ENCODE results near the gene BRD7.

The BRD7 gene

DNA sequence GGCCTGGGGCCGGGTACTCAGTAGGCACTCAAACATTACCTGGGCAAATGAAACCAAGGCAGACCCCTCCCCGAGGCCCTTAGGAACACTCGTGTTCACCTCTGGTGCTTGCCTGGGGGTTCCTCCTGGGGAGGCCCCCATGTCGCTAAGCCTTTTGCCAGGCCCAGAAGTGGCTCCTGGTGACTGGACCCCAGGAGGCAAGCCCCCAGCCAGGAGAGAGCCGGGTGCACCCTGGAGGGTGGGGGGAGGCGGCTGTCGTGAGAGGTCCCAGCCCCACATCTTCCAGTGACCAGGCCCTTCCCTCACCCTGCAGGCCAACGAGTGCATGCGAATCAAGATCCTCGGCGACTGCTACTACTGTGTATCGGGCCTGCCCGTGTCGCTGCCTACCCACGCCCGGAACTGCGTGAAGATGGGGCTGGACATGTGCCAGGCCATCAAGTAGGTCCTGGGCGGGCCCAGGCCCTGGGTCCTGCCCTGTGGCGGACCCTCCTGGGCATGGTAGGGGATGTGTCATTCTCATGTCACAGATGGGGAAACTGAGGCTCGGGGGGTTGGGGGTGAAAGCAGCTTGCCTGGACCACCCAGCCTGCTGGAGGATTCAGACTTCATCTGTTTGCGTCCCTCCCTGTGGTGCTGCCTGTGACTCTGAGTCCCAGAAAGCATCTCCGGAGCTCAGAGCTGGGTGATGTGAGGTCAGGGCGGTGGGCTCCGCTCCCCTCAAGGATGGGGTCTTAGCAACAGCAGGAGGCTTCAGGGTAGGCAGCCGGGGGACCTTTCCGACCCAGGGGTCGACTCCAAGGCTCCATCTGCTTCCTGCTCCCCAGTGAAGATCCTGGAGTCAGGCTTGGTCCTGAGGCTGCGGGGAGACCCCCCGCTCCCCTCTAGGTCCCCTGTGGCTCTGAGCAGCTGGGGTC, 69.9 kb downstream of the BRD7 start:
- no peak for DNase-seq (ENCODE audit: low read depth)
- no peak overlapping the region for H3K4me3 ChIP-seq (ENCODE audit: low read depth, low read length)
- in situ Hi-C loops (cut with HindIII; ENCODE audit: low sequenced_read_pairs): no loop called here
- TF ChIP-seq, protein P1, sequence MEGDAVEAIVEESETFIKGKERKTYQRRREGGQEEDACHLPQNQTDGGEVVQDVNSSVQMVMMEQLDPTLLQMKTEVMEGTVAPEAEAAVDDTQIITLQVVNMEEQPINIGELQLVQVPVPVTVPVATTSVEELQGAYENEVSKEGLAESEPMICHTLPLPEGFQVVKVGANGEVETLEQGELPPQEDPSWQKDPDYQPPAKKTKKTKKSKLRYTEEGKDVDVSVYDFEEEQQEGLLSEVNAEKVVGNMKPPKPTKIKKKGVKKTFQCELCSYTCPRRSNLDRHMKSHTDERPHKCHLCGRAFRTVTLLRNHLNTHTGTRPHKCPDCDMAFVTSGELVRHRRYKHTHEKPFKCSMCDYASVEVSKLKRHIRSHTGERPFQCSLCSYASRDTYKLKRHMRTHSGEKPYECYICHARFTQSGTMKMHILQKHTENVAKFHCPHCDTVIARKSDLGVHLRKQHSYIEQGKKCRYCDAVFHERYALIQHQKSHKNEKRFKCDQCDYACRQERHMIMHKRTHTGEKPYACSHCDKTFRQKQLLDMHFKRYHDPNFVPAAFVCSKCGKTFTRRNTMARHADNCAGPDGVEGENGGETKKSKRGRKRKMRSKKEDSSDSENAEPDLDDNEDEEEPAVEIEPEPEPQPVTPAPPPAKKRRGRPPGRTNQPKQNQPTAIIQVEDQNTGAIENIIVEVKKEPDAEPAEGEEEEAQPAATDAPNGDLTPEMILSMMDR (IDR thresholded peaks at IDR 0.05; ENCODE audit: low read depth, low read length, missing control alignments): no peak

DNA sequence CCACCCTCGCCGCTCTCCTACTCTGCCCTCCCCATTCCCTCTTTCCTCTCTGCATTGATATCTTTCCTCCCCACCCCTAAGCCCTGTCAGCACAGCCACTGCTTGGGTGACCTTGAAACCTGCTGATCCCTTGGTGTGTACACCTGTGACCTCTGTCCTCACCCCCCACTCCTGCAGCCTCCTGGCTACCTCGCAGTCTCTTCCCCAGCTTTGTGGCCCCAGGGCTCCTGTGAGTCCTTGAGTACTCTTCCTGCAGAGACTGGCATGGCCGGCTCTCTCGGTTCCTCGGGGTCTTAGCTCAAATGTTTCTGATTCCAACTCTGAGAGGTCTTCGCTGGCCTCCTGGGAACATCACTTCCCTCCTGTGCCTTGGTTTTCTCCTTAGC, 70.7 kb downstream of the BRD7 start:
- no peak for DNase-seq (ENCODE audit: low read depth)
- TF ChIP-seq, protein P1 (IDR thresholded peaks at IDR 0.05; ENCODE audit: low read depth, low read length, missing control alignments): no peak
- in situ Hi-C loops (cut with HindIII; ENCODE audit: low sequenced_read_pairs): no loop called here

DNA sequence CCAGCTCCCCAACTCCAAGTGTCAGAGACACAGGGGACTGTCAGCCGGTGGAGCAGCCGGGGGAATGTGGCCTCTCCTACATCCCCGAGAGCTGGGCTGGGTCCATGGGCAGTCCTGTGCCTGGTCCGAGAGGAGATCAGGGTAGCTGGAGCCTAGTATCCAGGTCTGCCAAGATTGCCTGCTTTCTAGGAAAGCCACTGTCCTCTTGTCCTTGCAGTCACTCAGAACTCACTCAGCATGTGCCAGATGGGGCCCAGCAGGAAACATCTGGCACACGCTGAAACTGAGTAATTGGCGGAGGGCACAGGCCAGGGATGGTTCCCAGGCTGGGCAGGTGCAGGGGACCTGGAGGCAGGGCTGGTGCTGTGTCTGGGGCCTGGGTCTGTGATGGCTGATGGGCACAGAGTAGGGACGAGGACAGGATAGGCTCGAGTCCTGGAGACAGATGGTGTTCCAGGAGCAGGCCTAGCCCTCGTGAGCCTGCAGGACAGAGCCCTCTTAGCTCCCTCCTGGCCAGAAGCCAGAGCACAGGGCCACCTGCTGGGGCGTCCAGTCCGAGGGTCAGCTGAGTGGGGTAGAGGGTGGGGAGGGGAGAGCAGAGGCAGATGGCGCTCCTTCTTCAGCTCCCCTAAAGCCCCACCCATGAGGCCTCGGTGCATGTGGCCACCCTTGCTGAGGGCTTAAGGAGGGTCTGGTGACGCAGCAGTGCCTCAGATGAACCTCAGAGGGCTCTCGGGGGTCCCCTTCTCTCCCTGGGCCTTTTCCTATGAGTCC, 71.3 kb downstream of the BRD7 start:
- no peak overlapping the region for H3K4me3 ChIP-seq (ENCODE audit: low read depth, low read length)
- in situ Hi-C loops (cut with HindIII; ENCODE audit: low sequenced_read_pairs): no loop called here
- TF ChIP-seq, protein P1 (IDR thresholded peaks at IDR 0.05; ENCODE audit: low read depth, low read length, missing control alignments): no peak
- DNase-seq (ENCODE audit: low read depth): no peak

More for the DNA sequence above, 70.7 kb downstream of the BRD7 start:
- H3K4me3 ChIP-seq (ENCODE audit: low read depth, low read length): no peak overlapping the region

DNA sequence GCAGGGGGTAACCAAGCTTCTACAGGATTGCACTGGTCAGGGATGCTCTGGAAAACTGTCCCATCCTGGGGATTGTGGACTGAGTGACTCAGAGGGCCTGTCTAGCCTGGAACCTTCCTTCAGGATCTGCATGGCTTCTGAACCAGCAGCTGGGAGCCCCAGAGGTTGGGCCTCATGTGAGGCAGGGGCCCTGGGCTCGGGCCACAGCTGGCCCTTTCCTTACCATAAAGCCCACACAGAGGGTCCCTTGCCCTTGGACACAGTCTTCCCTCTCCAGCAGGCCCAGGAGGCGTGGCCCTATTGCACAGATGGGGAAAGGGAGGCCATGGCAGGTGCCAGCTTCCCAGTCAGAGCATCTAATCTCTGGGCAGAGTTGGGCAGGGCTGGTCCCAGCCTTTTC, 72.0 kb downstream of the BRD7 start:
- no peak for DNase-seq (ENCODE audit: low read depth)
- no peak overlapping the region for H3K4me3 ChIP-seq (ENCODE audit: low read depth, low read length)
- in situ Hi-C loops (cut with HindIII; ENCODE audit: low sequenced_read_pairs): no loop called here
- TF ChIP-seq, protein P1 (IDR thresholded peaks at IDR 0.05; ENCODE audit: low read depth, low read length, missing control alignments): no peak

DNA sequence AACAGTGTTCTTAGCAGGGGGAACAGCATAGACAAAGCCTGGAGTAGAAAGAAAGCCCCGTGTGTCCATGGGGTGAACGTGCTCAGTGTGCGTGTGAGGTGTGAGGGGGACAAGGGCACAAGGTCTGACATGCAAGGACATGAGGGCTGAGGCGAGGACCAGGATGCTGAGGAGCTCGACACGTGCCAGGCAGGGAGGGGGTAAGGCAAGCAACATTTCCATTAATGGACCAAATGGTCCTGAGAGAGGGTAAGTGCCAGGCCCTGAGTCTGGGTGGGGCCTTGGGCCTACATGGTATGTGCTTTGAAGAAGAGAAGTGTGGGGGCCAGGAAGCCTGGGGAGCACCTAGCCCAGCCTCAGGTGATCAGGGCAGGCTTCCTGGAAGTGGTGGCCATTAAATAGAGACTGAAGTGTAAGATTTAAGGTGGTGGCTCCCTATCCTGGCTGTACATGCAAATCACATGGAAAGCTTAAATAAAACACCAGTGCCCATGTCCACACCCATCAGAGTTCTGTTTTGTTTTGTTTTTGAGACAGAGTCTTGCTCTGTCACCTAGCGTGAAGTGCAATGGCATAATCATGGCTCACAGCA, 73.2 kb downstream of the BRD7 start:
- in situ Hi-C loops (cut with HindIII; ENCODE audit: low sequenced_read_pairs): no loop called here
- DNase-seq (ENCODE audit: low read depth): no peak
- TF ChIP-seq, protein P1 (IDR thresholded peaks at IDR 0.05; ENCODE audit: low read depth, low read length, missing control alignments): no peak
- H3K4me3 ChIP-seq (ENCODE audit: low read depth, low read length): no peak overlapping the region

DNA sequence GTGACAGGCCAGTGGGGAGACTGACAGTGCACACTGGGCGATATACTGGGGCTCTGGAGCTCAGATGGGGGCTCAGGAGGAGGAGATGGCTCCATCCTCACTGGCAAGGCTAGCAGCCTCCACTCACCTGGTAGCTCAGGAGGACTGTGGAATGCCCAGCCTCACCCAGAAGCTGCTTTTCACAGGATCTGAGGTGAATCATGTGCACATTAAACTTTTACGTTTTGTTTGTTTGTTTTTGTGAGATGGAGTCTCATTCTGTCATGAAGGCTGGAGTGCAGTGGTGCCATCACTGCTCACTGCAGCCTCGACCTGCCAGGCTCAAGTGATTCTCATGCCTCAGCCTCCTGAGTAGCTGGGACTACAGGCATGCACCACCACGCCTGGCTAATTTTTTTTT, 73.8 kb downstream of the BRD7 start:
- in situ Hi-C loops (cut with HindIII; ENCODE audit: low sequenced_read_pairs): no loop called here
- TF ChIP-seq, protein P1 (IDR thresholded peaks at IDR 0.05; ENCODE audit: low read depth, low read length, missing control alignments): no peak
- no peak for DNase-seq (ENCODE audit: low read depth)
- H3K4me3 ChIP-seq (ENCODE audit: low read depth, low read length): no peak overlapping the region

Measured in astrocyte of the cerebellum (primary cell).